DMS114 treated with DMSO at 0.1 percent for 48 hours (cell line): Measurements from ENCODE around the gene PAPPA.

Experiments used
- DNase-seq: peaks from one replicate; lab custom pipeline; 2025; ENCODE audit not compliant: unreplicated experiment; lab: John Stamatoyannopoulos, UW

The PAPPA gene

GRCh38 chr9:116152390-116152789, 1.2 kb upstream of the PAPPA start:
- DNase-seq, result peak; percentile 37

DNA sequence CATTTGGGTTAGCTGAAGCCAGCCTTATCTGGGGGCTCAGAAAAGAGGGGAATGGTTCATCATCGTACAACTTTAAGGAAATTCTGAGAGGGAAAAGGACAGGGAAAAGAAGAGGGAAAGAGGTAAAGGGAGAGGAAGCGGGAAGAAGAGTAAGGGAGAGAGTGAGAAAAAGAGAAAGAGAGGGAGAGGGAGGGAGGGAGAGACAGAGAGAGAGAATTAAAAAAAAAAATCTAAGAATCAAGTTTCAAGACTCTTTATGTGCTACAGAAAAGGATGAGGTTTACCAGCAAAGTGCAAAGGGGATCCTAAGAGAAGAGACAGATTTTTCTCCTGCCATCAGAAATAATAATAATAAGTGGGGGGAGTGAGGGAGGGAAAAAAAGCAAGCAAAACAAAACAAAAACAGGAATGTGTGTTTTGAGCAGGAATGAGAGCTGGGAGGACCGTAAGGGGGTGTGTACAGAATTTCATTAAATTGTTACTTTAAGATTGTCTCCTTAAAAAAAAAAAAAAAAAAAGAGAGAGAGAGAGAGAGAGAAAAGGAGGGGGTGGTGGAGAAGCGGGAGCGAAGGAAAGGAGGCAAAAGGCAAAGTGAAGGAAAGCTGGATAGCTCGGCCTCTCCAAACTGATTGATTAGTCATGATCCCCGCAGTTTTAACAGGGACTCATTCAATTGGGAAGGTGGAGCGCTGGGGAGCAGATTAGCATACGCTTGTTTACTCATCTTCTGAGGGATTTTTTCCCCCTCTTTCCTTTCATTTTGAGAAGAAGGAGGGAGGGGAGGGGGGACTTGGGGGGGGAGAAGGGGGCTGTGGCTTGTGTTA, 438 bp upstream of the PAPPA start:
- no peak for DNase-seq

DNA sequence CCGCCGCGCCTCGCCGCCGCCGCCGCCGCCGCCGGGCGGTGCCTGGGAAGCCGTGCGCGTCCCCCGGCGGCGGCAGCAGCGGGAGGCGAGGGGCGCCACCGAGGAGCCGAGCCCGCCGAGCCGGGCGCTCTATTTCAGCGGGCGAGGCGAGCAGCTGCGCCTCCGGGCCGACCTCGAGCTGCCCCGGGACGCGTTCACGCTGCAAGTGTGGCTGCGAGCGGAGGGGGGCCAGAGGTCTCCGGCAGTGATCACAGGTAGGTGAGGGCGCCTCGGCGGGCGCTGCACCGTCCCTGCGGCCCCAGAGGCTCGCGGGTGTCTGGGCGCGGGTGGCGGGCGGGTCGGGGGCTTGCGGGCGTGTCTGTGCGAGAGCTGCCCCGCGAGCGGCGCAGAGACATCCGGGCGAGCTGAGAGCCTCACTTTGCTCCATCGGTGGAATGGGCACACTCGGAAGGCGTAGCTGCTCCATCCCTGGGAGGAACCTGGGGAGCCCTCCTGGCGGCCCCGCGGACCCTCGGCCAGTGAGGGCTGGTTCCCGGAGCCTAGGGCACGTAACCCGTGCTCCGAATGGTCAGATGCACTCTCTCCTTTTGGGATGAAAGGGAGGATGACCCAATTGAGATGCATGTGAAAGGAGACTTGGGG, 864 bp downstream of the PAPPA start:
- no peak for DNase-seq

DNA sequence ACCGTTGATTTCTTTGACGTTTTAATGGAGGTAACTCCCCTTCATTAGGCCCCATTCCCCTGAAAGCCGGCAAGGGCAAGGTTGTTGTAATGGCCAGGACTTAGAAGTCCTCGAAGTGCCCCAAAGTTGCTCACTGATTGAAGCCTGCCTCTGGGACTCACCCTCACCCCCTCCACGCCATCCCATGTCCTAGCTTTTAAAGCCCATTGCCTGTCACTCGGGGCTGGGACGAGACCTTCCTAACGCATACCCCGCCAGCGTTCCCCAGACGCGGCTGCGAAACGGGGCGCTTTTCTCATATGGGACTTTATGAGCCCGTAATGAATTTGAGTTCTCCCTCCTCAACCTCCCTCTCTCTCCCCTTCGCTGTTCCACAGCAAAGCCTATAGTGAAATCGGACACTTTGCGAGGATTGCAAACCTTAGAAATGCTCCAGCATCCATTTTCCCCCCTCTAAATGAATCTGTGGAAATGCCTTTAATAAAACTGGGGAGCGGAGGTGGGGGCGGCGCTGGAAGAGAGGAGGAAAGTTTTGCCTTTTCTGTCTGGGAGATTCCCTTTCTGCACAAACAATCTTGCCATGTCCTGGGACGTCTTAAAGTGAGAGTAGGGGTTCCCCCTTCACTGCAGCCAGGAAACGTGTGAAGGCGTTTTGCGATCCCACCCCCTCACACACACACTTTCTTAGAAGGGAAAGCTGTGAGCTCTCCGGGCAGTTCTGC, 1.5 kb downstream of the PAPPA start:
- DNase-seq, result no peak

DNA sequence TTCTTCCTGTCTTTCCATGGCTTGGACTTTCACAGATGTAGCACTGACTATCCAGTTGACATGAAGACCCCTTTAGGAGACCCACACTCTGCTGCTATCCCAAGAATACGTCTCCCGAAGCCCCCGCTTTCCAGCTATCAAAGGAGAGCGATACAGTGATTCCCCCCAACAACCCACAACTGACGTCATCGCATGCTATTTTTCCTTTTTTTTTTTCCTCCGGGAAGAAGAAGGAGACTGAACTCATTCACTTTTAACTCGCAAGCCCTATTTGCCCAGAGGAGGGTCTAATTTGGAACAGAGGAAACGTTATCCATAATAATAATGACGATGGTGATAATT, 2.1 kb downstream of the PAPPA start:
- no peak for DNase-seq

- DNase-seq, result no peak
Measured at GRCh38 chr9:116156621-116157314, 3.2 kb downstream of the PAPPA start.

GRCh38 chr9:116157436-116158138, 4.0 kb downstream of the PAPPA start:
- no peak for DNase-seq

DNA sequence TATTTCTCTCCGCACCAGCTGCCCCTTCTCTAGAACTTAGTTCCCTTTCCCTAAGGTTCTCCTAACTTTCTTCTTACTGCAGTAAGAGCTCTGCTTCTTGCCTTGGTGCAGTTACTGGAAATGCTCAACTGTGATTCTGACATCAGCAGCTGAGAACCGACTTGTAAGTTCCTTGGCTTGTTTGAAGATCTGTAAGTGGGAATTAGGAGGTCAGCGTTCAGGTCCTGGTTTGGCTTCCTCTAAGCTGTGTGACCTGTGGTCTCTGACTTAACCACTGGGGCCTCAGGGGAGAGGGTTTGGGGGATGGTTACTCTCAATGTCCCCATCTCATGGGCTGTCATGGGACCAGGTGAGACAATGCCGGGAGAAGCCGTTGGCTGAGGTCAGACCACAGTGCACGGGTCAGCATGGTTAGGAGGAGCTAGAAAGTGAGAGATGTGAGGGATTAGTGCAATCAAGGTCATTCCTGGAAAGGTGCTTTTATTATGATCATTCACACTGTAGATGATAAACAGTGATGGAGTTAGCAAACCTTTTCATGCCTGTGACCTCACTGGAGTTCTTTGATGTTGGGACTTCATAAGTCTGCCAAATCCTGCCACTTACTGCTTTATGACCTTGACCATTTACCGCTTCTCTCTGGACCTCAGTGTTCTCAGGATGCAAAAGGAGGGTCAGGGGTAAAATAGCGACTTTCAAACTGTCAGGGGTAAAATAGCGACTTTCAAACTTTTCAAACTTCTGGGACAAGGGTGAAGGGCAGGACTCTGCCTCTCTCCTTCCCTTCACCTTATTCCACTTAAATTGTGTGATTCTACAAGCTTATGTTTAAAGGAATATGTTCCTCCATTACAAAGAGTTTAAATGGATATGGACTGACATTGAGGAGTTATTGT, 7.3 kb downstream of the PAPPA start:
- DNase-seq, result no peak

DNA sequence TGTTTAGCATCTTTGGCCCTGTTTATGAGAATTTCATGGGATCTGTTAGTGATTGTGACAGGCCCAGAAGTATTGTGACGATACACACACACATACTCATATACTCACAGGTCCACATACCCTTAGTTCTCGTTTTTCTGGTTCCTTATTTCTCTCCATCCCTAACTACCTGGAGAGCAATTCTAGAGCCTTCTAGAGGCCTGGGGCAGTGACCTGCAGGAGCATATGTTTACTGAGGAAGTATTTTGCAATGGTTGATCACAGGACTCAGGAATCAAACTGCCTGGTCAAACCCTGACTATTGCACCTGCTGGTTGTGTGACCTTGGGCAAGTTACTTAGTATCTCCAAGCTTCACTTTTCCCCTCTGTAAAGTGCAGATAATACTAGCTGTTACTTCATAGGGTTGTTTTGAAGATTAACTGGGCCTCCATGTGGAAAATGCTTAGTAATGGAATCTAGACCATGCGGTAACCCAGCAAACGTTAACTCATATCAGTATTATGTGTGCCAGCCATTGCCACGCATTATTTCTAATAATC, 8.7 kb downstream of the PAPPA start:
- no peak for DNase-seq

DNA sequence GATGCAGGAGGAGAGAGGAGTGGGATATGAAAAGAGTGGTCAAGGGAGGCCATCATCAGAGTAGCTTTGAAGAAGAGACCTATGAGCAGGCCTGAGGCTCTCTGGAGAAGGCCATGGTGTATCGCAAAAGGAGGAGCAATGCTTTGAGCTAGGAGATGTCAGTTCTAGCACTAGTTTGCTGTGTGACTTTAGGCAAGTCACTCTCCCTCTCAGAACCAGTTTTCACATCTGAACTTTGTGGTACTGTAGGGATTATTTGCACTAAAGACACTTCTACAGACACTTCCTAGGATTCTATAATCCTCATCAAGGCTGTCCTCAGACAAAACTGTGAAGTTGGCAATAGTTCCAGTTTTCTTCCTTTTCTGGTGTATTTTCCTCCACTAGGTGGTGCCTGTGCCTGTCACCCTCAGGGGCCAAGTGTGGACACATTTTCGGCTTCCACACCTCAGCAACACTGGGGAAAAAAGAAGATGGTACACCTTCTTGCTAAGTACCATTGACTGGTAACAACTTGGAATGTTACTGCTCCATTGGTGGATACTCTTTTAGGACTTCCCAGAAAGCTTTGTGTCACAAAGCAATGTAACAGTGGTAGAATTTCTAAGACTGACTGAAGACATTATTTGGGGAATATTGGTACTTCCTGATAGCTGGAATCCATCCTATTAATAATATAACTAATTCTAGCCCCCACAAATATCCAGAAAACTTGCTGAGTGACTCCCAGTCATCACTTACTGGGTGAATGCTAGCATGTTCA, 9.9 kb downstream of the PAPPA start:
- DNase-seq, result peak; percentile 12

GRCh38 chr9:116165912-116166311, 12.3 kb downstream of the PAPPA start:
- no peak for DNase-seq

DNA sequence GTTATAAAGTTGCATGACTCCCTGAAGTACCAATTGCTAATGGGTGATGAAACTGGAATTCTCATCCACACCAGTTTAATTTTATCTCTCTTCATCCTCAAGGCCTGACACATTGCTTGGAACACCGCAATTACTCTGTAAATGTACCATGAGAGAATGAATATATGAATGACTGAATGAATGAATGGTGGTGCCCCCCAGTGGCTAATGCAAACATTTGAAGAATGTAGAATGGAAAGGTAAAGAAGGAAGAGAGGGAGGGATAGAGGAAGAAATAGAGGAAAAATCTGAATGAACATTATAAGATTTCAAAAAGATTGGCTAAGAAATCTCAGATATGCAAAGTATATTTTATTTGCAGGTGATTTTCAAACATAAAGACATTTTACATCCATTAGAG, 13.1 kb downstream of the PAPPA start:
- no peak for DNase-seq

DNA sequence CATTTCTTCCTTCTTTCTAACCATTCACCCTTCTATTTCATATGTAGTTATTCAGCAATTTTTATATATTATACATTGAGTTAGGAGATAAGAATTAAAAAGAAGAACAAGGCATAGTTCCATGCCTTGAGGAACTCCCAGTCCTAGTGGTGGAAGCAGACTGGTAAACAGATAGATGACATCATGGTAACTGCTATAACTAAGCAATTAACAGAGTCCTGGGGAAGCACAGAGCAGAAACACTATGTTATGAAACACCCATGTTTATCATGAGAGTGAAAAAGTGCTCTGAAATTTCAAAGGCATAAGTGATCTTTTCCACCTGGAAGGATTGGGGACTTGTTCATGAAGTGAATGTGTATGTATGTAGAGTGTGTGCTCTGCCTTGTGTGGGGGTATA, 14.6 kb downstream of the PAPPA start:
- DNase-seq, result no peak

DNA sequence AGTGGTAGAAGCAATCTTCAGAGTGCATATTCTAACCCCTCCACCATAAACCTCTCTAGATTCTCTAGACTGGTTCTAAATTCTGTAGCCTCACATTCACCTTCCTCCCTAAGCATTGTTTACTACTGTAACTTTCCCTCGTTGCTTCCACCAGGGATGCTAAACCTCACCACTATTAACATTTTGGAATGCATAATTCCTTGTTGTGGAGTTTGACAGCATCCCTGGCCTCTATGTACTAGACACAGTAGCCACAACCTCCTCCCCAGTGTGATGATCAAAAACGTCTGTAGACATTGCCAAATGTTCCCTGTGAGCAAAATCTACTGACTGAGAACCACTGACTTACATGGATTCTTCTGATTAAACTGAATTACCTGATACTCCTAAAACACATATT, 18.6 kb downstream of the PAPPA start:
- DNase-seq, result no peak

- DNase-seq, result no peak
Measured at GRCh38 chr9:116174347-116174746, 20.8 kb downstream of the PAPPA start.

DNA sequence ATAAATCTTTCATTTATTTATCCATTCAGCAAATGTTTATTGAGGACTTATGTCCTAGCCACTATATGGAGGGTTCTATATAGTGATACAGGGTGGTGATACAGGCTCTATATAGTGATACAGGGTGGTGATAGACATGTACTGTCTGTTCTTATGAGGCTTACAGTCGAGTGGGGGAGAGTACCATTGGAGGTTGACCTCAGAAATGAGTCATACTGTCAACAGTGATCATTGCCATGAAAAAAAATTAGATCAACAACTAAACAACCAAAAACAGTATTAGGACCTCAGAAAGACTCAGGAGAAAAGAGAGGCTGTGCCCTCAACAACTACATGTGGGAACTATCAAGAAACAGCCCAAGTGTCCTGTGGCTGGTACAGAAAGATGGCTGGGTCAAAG, 22.0 kb downstream of the PAPPA start:
- no peak for DNase-seq

- no peak for DNase-seq
Measured at GRCh38 chr9:116178481-116179211, 25.1 kb downstream of the PAPPA start.

DNA sequence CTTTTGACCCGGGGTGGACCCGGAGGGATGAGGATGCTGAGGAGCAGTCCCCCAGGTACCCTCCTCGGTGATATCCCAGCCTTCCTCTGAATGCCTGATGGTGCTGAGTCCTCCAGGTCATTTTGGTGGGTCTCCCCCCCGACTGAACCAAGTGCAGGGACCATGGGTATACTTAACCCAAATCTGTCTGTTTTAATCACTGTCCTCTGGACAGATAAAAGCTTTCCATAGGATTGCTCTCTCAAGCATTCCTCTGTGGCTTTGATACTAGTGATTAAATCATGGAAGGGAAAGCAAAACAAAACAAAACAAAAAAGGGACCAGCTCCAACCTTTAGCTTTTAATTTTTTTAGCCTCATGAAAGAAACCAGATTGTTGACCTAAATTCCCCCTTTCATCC, 26.0 kb downstream of the PAPPA start:
- no peak for DNase-seq
